COLO668 (cell line): ENCODE data around the gene CUX1.
"Not testable (repeated sequence)": the region's sequence is repeated elsewhere in the genome, so short reads cannot be mapped to it uniquely, and the experiment has no call there.

Source experiments
- DNase-seq: peaks from one replicate; lab custom pipeline; 2025; ENCODE audit not compliant: unreplicated experiment; lab: John Stamatoyannopoulos, UW

CUX1 gene

DNA sequence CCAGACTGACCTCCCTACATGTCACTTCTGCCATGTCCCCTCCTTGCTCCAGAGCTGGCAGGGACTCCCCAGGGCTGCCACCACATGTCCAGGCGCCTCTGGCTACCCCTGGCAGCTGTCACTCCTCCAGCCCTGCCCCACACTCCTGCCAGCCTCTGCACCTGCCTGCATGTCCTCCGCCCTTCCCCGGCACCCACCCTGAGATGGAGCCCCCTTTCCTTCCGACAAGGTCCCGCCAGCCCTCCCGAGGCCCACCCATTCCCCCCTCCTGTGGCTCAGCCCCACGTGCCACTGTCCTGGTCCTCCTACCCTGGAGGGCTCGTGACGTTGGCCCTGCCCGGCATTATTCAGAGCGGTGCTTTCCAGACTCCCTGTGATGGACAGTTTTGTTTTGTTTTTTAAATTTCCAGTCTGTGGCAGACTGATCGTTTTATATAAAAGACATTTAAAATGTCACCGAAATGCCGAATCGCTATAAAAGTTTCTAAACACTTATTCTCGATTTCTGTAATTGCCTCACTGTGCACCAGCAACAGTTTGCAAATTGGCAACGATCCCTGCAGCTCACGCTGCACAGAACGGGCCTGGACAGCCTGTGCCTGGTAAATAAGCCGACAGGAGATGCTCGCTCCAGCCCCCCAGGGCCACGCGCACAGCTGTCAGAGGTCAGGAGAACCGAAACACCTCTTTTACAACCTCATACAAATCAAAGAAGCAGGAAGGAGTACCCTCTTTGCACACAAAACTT lies 358.2 kb downstream of the CUX1 start:
- DNase-seq: no peak

DNA sequence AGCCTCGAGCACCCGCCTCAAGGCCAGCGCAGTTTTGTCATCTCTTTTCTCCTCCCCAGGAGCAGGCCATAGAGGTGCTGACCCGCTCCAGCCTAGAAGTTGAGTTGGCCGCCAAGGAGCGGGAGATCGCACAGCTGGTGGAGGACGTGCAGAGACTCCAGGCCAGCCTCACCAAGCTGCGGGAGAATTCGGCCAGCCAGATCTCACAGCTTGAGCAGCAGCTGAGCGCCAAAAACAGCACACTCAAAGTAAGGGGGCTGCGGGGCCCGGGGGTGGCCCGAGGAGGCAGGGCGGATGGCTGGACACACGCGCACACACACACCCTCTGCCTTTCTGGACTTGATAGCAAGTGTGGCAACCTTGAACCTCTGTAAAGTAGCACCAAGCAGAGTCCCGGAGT lies 361.0 kb downstream of the CUX1 start:
- DNase-seq: no peak

DNA sequence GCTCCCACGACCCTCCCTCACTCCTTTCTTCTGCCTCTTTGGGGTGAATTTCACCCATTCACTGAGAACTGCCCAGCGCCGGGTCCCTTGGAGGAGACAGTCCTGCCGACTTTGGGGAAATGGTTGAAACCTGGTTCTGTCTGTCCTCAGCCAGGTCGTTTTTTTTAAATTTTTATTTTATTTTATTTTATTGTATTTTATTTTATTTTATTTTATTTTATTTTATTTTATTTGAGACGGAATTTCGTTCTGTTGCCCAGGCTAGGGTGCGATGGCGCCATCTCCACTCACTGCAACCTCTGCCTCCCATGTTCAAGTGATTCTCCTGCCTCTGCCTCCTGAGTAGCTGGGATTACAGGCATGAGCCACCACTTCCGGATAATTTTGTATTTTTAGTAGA lies 363.3 kb downstream of the CUX1 start:
- no peak for DNase-seq

DNA sequence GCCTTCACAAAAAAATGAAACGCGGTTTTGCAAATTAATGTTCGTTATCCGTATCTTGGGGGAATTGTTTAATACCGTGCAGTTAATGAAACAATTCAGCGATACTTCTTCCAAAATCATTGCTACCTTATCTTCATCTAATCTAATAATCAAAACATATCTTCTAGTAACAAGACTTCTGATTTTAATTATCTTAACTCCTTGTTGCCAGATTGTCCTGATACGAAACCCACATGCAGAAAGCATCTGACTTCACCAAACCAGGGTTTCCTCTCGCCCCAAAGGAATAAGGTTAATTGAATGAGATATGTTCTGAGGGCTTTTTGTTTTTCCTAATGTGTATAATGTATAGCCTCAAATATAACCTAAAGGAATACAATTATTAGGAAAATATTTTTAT lies 364.1 kb downstream of the CUX1 start:
- no peak for DNase-seq

DNA sequence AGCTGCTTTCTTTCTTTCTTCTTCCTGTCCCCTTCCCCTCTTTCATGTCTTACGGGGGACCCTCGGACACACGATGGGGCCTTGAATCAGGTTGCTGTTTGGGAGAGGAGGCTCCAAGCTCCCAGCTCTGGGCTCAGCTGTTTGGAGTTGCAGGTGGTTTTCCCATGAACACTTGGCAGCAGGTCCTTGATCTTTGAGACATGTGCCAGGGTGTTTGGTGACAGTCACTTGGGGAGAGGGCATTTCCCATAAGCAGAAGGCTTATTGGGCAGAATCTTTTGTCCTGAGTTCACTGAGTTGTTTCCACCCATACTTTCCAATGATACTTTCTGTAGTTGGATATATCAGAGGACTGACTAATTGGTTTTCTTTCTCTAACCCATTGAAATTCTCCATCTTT lies 364.6 kb downstream of the CUX1 start:
- DNase-seq: no peak

DNA sequence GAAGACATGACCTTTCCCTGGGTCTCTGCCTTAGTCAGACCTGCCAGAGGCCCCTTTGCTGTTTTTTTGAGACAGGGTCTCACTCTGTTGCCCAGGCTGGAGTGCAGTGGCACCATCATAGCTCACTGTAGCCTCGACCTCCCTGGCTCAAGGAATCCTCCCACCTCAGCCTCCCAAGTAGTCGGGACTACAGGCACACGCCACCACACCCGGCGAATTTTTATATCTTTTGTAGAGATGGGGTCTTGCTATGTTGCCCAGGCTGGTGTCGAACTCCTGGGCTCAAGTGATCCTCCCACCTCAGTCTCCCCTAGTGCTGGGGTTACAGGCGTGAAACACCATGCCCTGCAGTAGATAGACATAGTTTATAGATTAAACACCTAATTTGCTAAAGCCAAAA lies 366.4 kb downstream of the CUX1 start:
- not testable (repeated sequence) for DNase-seq

DNA sequence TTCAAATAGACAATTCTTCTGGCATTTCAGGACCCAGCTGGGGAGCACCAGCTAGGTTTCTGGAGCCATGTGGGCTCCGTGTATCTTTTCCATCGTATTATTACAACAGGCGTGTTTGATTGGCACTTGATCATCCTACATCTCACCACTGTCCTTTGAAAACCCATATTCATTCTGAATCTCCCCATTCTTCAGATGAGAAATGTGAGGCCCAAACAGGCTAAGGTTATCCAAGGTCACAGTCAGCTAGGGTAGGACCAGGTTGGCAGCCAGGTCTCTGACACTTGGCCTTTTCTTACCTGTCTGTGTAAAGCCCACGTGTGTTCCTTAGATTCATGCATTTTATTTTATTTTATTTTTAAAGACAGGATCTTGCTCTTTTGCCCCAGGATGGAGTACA lies 366.9 kb downstream of the CUX1 start:
- no peak for DNase-seq

DNA sequence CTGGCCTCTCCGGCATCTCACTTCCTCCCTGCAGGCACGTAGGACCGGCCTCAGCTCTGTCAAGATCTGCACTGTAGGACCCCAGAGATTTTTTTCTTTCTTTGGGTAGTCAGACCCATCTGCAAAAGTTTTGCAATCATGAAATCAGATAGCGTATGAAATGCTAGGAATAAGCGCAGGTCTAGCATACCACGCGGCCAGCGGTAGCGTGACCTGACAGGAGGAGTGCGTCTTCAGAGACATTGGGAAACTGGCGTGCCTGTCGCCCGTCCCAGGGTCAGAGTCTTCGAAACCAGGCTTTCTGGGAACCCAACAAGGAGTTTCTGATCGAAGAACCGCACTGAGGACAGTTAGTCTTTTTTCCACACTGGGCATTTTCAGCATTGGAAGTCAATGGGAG lies 368.4 kb downstream of the CUX1 start:
- DNase-seq: no peak

DNA sequence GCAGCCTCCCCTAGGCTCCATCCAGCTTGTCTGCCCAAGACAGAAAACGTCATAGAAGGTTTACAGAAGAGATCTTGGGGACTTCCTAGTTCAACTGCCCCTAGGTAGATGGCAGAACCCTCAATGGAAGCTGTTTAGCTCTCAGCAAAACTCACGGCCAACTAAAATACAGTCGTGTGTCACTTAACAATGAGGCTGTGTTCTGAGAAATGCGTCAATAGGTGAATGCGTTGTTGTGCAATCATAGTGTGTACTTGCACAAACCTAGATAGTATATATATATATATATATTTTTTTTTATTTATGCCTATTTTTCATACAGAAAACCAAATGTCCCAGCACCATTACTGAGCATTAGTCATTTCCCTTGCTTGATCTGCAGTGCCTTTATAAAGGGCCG lies 368.9 kb downstream of the CUX1 start:
- no peak for DNase-seq

DNA sequence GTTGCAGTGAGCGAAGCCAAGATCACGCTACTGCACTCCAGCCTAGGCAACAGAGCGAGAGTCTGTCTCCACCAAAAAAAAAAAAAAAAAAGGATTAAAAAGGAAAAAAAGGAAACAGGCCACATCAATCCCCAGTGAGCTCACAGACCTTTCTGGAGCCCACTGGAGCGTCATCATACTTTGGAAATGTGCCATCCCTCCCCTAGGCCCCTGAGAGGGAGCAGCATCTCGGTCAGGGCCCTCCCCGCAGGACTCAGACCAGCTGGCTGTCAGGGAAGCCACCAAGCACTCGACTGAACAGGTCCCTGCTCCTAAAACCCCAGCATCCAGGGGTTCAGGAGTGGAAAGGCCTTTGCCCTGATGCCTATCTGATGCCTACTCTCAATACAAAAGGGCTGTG lies 371.3 kb downstream of the CUX1 start:
- DNase-seq: no peak

DNA sequence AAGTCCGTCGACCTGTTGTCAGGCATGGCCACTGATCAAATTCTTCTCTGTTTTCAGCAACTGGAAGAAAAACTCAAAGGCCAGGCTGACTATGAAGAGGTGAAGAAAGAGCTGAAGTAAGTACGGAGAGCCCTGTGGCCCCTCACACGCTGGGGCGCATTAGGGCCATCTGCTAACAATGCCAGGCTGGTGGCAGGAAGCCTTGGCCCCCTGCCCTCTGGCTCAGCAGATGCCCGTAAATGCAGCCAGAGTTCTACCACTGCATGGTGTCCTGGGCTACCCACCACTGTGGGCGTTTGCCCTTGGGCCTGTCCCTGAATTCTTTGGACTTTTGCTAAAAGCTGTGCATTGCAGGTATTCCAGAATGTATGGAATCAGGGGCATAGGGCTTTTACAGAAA lies 372.3 kb downstream of the CUX1 start:
- no peak for DNase-seq

DNA sequence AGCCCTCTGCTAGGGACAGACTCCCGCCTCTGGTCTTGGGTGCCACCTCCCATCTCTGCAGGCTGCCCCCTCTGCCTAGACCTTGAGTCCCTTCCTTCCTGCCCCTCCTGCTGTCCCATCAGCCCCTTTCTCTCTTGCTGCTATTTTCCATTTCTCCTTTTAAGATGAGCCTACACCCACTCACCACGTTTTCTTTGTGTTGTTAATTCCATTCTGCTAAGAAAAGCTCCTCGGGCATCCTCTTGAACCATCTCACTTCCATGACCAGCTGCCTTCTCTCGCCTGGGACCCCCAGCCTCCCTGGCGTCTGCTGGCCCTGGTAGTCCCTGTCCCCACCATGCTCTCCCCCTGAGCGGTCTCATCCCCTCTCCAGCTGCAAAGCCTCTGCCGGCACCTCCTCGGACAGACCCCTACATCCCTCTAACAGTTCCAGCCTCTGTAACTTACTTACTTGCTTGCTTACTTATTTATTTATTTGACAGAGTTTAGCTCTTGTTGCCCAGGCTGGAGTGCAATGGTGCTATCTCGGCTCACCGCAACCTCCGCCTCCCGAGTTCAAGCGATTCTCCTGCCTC lies 373.4 kb downstream of the CUX1 start:
- DNase-seq: no peak

DNA sequence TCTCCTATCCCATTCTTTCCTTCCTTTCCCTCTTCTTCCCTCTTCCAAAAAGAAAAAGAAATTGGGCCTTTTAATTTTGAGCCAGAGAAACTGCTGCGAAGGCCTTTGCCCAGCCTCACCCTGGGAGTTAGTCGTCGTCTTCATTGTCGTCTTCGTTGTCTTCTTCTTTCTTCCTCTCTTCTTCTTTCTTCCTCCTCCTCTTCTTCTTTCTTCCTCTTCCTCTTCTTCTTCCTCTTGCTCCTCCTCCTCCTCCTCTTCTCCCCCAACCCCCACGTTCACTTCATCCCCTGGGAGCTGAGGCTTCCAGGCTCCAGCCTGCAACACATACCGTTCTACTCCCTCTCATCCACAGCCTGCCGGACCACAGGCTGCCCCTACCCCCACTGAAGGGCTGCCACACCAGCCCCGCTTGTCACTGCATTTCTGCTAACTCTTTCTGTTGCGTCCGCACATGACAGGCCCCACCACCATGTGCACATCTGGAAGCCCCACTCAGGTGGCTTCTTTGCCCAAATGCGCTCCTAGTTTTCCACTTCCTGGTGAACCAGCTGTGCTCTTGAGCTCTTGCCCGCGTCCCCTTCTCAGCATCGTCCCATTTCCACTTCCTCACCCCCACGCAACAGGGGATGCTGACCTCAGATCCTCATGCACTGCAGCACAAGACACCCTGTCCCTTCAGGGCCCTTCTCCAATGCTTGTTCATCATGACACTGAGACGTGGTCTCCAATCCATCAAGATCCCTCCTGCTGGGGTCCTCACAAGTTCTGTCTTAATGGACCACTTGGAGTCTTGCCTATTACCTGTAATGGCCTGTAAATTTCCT lies 374.3 kb downstream of the CUX1 start:
- DNase-seq: no peak

DNA sequence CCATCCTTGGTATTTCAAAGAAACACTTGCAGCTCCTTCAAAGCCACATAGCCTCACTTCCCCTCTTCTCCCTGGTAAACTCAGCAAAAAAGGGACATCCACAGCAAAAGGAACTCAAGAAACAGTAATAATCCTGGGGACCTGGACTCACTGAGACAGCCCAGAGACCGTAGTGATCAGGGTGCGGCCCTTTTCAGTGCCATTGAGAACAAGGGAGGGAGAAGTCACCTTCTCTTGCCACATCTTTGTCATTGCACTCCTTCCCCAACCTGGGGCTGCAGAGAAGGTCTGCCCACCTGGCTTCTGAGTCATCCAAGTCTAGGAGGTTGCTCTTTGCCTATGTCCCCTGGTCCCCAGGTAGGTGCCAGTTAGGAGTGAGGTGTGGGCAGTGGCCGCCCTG lies 375.4 kb downstream of the CUX1 start:
- DNase-seq: no peak

DNA sequence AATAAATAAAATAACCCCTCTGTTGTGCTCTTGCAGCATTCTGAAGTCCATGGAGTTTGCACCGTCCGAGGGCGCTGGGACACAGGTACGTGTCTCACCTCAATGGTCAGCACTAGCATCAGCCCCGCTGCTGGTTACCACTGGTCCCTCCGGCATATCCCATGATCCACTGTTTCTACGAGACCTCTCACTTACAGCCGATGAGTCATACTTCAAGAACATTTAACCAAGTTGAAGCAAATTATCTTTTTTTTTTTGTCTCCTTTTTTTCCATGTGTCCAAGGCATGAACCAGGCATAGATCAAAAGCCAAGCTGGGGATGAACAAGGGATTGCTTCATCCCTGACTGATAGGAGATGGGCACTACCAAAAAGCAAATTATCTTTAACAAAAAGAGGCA lies 376.4 kb downstream of the CUX1 start:
- DNase-seq: no peak

DNA sequence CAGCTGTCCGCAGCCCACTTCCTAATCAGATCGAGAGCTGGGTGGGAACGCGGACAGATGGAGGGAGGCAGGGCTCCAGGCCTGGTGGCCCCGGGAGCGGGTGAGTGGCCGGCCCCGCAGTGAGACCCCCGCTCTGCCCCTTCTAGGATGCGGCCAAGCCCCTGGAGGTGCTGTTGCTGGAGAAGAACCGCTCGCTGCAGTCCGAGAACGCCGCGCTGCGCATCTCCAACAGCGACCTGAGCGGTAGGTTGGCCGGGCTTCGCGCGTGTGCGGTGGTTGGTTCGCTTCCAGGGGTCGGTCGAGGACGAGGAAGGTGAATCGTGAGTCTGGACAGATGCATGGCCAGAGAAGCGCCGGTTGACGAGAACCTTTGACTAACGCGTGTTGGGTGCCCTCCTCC lies 377.9 kb downstream of the CUX1 start:
- DNase-seq: no peak

DNA sequence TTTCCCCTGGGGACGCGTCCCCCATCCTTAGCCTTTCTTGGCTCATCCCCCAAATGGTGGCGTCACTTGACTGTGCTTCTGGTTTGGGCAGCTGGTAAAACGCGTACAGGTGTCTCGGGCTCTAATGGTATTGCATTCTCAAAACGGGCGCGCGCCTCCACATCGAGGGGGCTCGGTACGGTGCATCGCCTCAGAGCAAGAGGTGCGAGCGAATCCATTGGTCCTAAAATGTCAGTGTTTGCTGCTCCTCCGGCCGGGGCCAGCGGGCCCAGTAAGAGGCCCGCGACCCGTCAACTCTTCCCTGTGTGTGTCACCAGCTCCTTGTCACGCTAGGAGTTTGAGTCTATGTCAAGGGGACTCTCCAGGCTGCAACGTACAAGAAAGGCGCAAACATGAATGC lies 378.6 kb downstream of the CUX1 start:
- DNase-seq: no peak

DNA sequence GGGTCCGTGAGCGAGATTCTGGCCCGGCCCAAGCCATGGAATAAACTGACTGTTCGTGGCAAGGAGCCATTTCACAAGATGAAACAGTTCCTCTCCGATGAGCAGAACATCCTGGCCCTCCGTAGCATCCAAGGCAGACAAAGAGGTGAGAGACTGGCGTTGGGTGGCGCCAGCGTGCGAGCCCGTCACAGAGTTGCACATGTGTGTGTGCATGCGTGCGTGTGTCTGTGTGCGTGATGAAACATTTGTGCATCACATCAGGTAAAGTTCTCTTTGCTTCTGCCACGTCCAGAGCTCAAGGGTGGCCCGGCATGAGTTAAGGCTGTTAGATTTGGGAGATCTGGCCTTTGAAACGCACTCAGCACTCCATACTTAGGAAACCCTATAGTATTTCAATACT lies 379.7 kb downstream of the CUX1 start:
- no peak for DNase-seq

DNA sequence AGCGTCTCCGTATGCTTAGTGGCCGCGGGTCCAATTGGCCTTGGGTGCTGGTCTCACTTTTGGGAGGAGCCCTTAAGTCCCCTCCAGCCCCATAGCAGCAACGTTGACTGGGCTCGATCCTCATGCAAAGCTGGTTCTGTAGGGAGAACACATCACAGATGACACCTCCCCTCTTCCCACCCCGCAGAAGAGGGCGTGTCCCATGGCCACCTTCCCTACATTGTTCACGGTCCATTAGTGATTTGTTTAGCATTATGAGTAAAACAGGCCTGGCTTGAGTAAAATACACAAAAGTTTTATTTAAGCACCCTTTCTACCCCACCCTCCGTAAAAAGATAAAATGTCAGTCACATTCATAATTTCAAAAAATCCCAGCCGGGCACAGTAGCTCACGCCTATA lies 380.2 kb downstream of the CUX1 start:
- no peak for DNase-seq

DNA sequence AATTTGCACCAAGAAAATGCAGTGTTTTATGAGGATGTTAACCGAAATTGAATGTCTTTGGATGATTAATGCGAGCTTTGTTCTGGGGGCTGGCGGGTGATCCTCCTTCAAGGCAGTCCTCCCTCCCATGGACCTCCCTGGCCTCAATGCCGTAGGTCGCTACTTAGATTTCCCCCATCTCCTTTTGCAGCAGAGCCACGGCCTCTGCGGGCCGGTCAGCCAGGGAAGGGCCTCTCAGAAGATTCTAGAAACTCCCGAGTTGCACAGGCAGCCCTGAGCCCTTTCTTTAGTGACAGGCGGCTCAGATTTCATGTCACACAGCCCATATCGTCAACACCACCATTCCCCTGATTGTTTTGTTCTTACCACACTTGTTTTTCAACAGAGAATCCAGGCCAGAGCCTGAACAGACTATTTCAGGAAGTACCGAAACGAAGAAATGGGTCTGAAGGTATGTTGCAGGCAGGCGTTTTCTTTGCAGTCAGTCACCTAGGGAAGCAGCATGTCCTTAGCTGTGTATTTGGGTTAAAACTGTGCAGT lies 381.1 kb downstream of the CUX1 start:
- DNase-seq: no peak

DNA sequence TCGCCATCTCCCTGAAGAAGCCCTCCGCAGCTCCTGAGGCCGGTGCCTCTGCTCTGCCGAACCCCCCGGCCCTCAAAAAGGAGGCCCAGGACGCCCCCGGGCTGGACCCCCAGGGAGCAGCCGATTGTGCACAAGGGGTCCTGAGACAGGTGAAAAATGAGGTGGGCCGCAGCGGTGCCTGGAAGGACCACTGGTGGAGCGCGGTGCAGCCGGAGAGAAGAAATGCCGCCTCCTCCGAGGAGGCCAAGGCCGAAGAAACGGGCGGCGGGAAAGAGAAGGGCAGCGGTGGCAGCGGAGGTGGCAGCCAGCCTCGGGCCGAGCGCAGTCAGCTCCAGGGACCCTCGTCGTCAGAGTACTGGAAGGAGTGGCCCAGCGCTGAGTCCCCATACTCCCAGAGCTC lies 384.1 kb downstream of the CUX1 start:
- no peak for DNase-seq

DNA sequence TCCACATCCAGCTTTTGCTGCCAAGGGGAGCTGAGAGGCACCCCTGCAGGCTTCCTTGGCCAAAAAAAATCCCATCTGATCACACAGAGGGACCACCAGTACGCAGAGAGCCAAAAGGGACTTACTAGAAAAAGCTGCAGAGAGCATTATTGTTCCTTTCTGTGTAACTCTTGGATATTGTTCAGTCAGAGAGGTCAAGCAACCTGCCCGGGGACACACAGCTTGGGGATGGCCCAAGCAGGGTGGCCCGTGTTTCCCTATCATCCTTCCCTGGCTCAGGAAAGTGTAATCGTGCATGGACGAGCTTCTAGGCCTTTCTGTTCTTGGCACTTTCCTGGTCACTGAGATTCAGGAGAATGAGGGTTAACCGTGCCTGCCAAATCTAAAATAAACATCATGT lies 385.1 kb downstream of the CUX1 start:
- no peak for DNase-seq
